Activated CD8-positive, alpha-beta T cell treated with anti-CD3 and anti-CD28 coated beads, Interleukin-2, amount 10 ng/mL, durations not matched to agents 7 days and 5 days (primary cell): ENCODE measurements around the gene AGBL1. TPM values are rescaled to one million over a fixed set of nuclear protein-coding genes. Genes with fewer than 3 reads are reported as not detected.
"Not testable (repeated sequence)": the region's sequence is repeated elsewhere in the genome, so short reads cannot be mapped to it uniquely, and the experiment has no call there.

Experiments
- ATAC-seq: fragments of 150-1000 bp; cut with Tn5 transposase; one replicate; pipeline ENCODE4 v1.10.0; 2021; ENCODE audit warnings: moderate library complexity
- CTCF ChIA-PET: fragments of 350-600 bp; sonication (Branson Sonifier 250); formaldehyde crosslinking; loops from one replicate; lab custom pipeline; 2021; ENCODE audit warnings: antibody characterized with exemption; lab: Charles Lee
- POLR2A ChIA-PET: fragments of 350-600 bp; sonication (Branson Sonifier 250); formaldehyde crosslinking; loops from one replicate; lab custom pipeline; 2021; ENCODE audit warnings: antibody characterized with exemption; lab: Charles Lee
- DNase-seq: peaks from one replicate; pipeline ENCODE4 v3.0.0-alpha.2; 2020
- H3K27ac Mint-ChIP-seq: one replicate; pipeline ENCODE4 v1.8.0; 2021; ENCODE audit warnings: mild to moderate bottlenecking, mixed read lengths
- H3K27me3 Mint-ChIP-seq: one replicate; pipeline ENCODE4 v1.8.0; 2021; ENCODE audit warnings: low read depth, mixed read lengths
- H3K36me3 Mint-ChIP-seq: one replicate; pipeline ENCODE4 v1.8.0; 2021; ENCODE audit warnings: low read depth, mixed read lengths
- H3K4me1 Mint-ChIP-seq: one replicate; pipeline ENCODE4 v1.8.0; 2021; ENCODE audit warnings: low read depth, mixed read lengths
- H3K4me3 Mint-ChIP-seq: one replicate; pipeline ENCODE4 v1.8.0; 2021; ENCODE audit warnings: mild to moderate bottlenecking, mixed read lengths
- H3K9me3 Mint-ChIP-seq: one replicate; pipeline ENCODE4 v1.8.0; 2022; ENCODE audit warnings: mixed read lengths; ENCODE audit not compliant: insufficient read depth
- total RNA-seq, 2 experiments: library from RNA; stranded (reverse); gene quantifications; one replicate each; pipeline ENCODE4 v1.2.3, GENCODE V29; 2021

The AGBL1 gene
- total RNA-seq, 2 experiments from 2014 or later, result not detected

GRCh38 chr15:86446253-86446640 is 366.6 kb downstream of the AGBL1 start:
- H3K27me3 Mint-ChIP-seq, result no peaks in the 10 kb centered on the region
- no peaks in the 10 kb centered on the region for H3K4me1 Mint-ChIP-seq
- no peak for ATAC-seq
- CTCF ChIA-PET, result no interaction called here
- DNase-seq, result no peak
- H3K4me3 Mint-ChIP-seq, result no peak overlapping the region
- H3K36me3 Mint-ChIP-seq, result no peaks in the 10 kb centered on the region
- H3K9me3 Mint-ChIP-seq, result no peaks in the 10 kb centered on the region
- POLR2A ChIA-PET, result no interaction called here
- no peak overlapping the region for H3K27ac Mint-ChIP-seq

- H3K4me3 Mint-ChIP-seq, CTCF ChIA-PET, H3K27me3 Mint-ChIP-seq, POLR2A ChIA-PET, H3K4me1 Mint-ChIP-seq, H3K36me3 Mint-ChIP-seq, H3K27ac Mint-ChIP-seq, ATAC-seq, DNase-seq: not testable (repeated sequence)
- H3K9me3 Mint-ChIP-seq, result peaks cover 10% of the 10 kb centered on the region
Measured at GRCh38 chr15:86465470-86466039, 385.9 kb downstream of the AGBL1 start.

- Mint-ChIP-seq H3K27ac (no peak overlapping the region), H3K4me3 (no peak overlapping the region), H3K27me3 (no peaks in the 10 kb centered on the region), H3K9me3 (no peaks in the 10 kb centered on the region), H3K36me3 (no peaks in the 10 kb centered on the region), H3K4me1 (no peaks in the 10 kb centered on the region)
- DNase-seq (no peak), ATAC-seq (no peak)
- ChIA-PET POLR2A (no interaction called here), CTCF (no interaction called here)
Measured at GRCh38 chr15:86481720-86482119, 402.0 kb downstream of the AGBL1 start.

- no peaks in the 10 kb centered on the region for H3K36me3 Mint-ChIP-seq
Measured at GRCh38 chr15:86483936-86484335, 404.3 kb downstream of the AGBL1 start.

GRCh38 chr15:86488046-86488445 is 408.4 kb downstream of the AGBL1 start:
- ATAC-seq (no peak), DNase-seq (no peak)
- no peak overlapping the region for H3K27ac Mint-ChIP-seq
- H3K9me3 Mint-ChIP-seq, result no peaks in the 10 kb centered on the region
- no peaks in the 10 kb centered on the region for H3K27me3 Mint-ChIP-seq
- H3K4me3 Mint-ChIP-seq, result no peak overlapping the region
- no peaks in the 10 kb centered on the region for H3K4me1 Mint-ChIP-seq
- ChIA-PET CTCF (no interaction called here), POLR2A (no interaction called here)
- H3K36me3 Mint-ChIP-seq, result no peaks in the 10 kb centered on the region

More at GRCh38 chr15:86483936-86484335, 404.3 kb downstream of the AGBL1 start:
- Mint-ChIP-seq H3K27ac (no peak overlapping the region), H3K4me3 (no peak overlapping the region), H3K4me1 (no peaks in the 10 kb centered on the region), H3K9me3 (no peaks in the 10 kb centered on the region), H3K27me3 (no peaks in the 10 kb centered on the region)
- DNase-seq (no peak), ATAC-seq (no peak)
- CTCF ChIA-PET, result no interaction called here
- POLR2A ChIA-PET, result no interaction called here

GRCh38 chr15:86489981-86490380 is 410.3 kb downstream of the AGBL1 start:
- POLR2A ChIA-PET, result no interaction called here
- CTCF ChIA-PET, result interaction anchor here (1.3 kb wide), 1 partner anchor 20 kb away, joined by 3 read pairs; no protein-coding TSS in a partner anchor
- Mint-ChIP-seq H3K4me1 (no peaks in the 10 kb centered on the region), H3K4me3 (no peak overlapping the region), H3K27me3 (no peaks in the 10 kb centered on the region), H3K36me3 (no peaks in the 10 kb centered on the region), H3K27ac (no peak overlapping the region), H3K9me3 (no peaks in the 10 kb centered on the region)
- no peak for DNase-seq
- ATAC-seq, result no peak

- no peaks in the 10 kb centered on the region for H3K36me3 Mint-ChIP-seq
- H3K9me3 Mint-ChIP-seq, result no peaks in the 10 kb centered on the region
- H3K4me1 Mint-ChIP-seq, result no peaks in the 10 kb centered on the region
- no peak overlapping the region for H3K27ac Mint-ChIP-seq
- DNase-seq (no peak), ATAC-seq (no peak)
- ChIA-PET CTCF (no interaction called here), POLR2A (no interaction called here)
- H3K4me3 Mint-ChIP-seq, result no peak overlapping the region
- no peaks in the 10 kb centered on the region for H3K27me3 Mint-ChIP-seq
Measured at GRCh38 chr15:86491118-86491517, 411.4 kb downstream of the AGBL1 start.

GRCh38 chr15:86493884-86494283 is 414.2 kb downstream of the AGBL1 start:
- Mint-ChIP-seq H3K36me3 (no peaks in the 10 kb centered on the region), H3K9me3 (no peaks in the 10 kb centered on the region), H3K4me3 (no peak overlapping the region), H3K27me3 (no peaks in the 10 kb centered on the region), H3K4me1 (no peaks in the 10 kb centered on the region), H3K27ac (no peak overlapping the region)
- no peak for ATAC-seq
- ChIA-PET CTCF (no interaction called here), POLR2A (no interaction called here)
- DNase-seq, result no peak

GRCh38 chr15:86494475-86494874 is 414.8 kb downstream of the AGBL1 start:
- Mint-ChIP-seq H3K36me3 (no peaks in the 10 kb centered on the region), H3K27ac (no peak overlapping the region), H3K4me1 (no peaks in the 10 kb centered on the region), H3K9me3 (no peaks in the 10 kb centered on the region), H3K27me3 (no peaks in the 10 kb centered on the region), H3K4me3 (no peak overlapping the region)
- ChIA-PET POLR2A (no interaction called here), CTCF (no interaction called here)
- no peak for ATAC-seq
- DNase-seq, result no peak

GRCh38 chr15:86502301-86502700 is 422.6 kb downstream of the AGBL1 start:
- ATAC-seq (no peak), DNase-seq (no peak)
- no peaks in the 10 kb centered on the region for H3K4me1 Mint-ChIP-seq
- CTCF ChIA-PET, result no interaction called here
- POLR2A ChIA-PET, result no interaction called here
- H3K4me3 Mint-ChIP-seq, result no peak overlapping the region
- H3K9me3 Mint-ChIP-seq, result no peaks in the 10 kb centered on the region
- H3K36me3 Mint-ChIP-seq, result no peaks in the 10 kb centered on the region
- no peaks in the 10 kb centered on the region for H3K27me3 Mint-ChIP-seq
- H3K27ac Mint-ChIP-seq, result no peak overlapping the region

- no peaks in the 10 kb centered on the region for H3K9me3 Mint-ChIP-seq
- no peak overlapping the region for H3K27ac Mint-ChIP-seq
- H3K27me3 Mint-ChIP-seq, result no peaks in the 10 kb centered on the region
- no peaks in the 10 kb centered on the region for H3K4me1 Mint-ChIP-seq
- ATAC-seq, result no peak
- H3K4me3 Mint-ChIP-seq, result no peak overlapping the region
- DNase-seq, result no peak
- ChIA-PET CTCF (no interaction called here), POLR2A (no interaction called here)
- H3K36me3 Mint-ChIP-seq, result no peaks in the 10 kb centered on the region
Measured at GRCh38 chr15:86505951-86506350, 426.3 kb downstream of the AGBL1 start.

- CTCF ChIA-PET, result no interaction called here
- POLR2A ChIA-PET, result no interaction called here
- no peak for DNase-seq
- ATAC-seq, result no peak
- Mint-ChIP-seq H3K36me3 (no peaks in the 10 kb centered on the region), H3K27ac (no peak overlapping the region), H3K4me1 (no peaks in the 10 kb centered on the region), H3K4me3 (no peak overlapping the region), H3K27me3 (no peaks in the 10 kb centered on the region), H3K9me3 (no peaks in the 10 kb centered on the region)
Measured at GRCh38 chr15:86506401-86506800, 426.7 kb downstream of the AGBL1 start.

- POLR2A ChIA-PET, result no interaction called here
- Mint-ChIP-seq H3K4me1 (no peaks in the 10 kb centered on the region), H3K4me3 (no peak overlapping the region), H3K27ac (no peak overlapping the region), H3K36me3 (no peaks in the 10 kb centered on the region), H3K9me3 (no peaks in the 10 kb centered on the region), H3K27me3 (no peaks in the 10 kb centered on the region)
- CTCF ChIA-PET, result no interaction called here
- DNase-seq, result no peak
- no peak for ATAC-seq
Measured at GRCh38 chr15:86515625-86516024, 436.0 kb downstream of the AGBL1 start.
